Heart right ventricle (tissue), 16 donors: Measurements from ENCODE around the gene PIP5K1B. TPM values are rescaled to one million over a fixed set of nuclear protein-coding genes. Genes with fewer than 3 reads are reported as not detected.
A peak's percentile ranks its signal among the peaks of the same experiment; 100 is the strongest.

ENCODE experiments used
- ATAC-seq, 8 donors: fragments of 200-7000 bp; cut with Tn5 transposase; one replicate each; pipeline ENCODE4 v1.9.1; 2020; ENCODE audit warnings: mild to moderate bottlenecking in 8 of 8, moderate library complexity in 8 of 8, moderate number of reproducible peaks in 1 of 8
- DNase-seq, 2 donors: peaks; one replicate each; pipeline ENCODE4 v3.0.0-alpha.2; 2020
- H3K27ac ChIP-seq, 10 donors: fragments of 200-600 bp; sonication (generic) in 2 of 10; one replicate each; pipeline versions ENCODE4 v1.5.0 to v1.8.0; 2020 to 2022; ENCODE audit warnings: mild to moderate bottlenecking in 3 of 10
- H3K27me3 ChIP-seq, 7 donors: fragments of 200-600 bp; one replicate each; pipeline ENCODE4 v1.8.0; 2021 to 2022; ENCODE audit warnings: mild to moderate bottlenecking in 2 of 7
- H3K36me3 ChIP-seq, 9 donors: fragments of 200-600 bp; sonication (generic) in 1 of 9; one replicate each; pipeline versions ENCODE4 v1.5.0 to v1.8.0; 2020 to 2022; ENCODE audit warnings: mild to moderate bottlenecking in 2 of 9
- H3K4me1 ChIP-seq, 9 donors: fragments of 200-600 bp; sonication (generic) in 1 of 9; one replicate each; pipeline versions ENCODE4 v1.5.0 to v1.8.0; 2020 to 2022; ENCODE audit warnings: mild to moderate bottlenecking in 4 of 9
- H3K4me3 ChIP-seq, 10 donors: fragments of 200-600 bp; sonication (generic) in 2 of 10; one replicate each; pipeline versions ENCODE4 v1.5.0 to v1.8.0; 2020 to 2022; ENCODE audit warnings: mild to moderate bottlenecking in 7 of 10, moderate library complexity in 2 of 10
- H3K9me3 ChIP-seq, 11 donors: fragments of 200-600 bp in 10 of 11; sonication (generic) in 2 of 11; one replicate each; pipeline versions ENCODE4 v1.5.0 to v1.8.0; 2013 to 2022; ENCODE audit warnings: mild to moderate bottlenecking in 2 of 11, control low read depth in 1 of 11, moderate library complexity in 1 of 11
- WGBS, 2 donors: extraction: QIAGEN DNeasy Blood & Tissue Kit; methylation state at CpG; one replicate each; pipeline ENCODE4 v1.1.7; 2013; ENCODE audit warnings: inconsistent platforms in 1 of 2; 5-methylcytosine and 5-hydroxymethylcytosine counted together
- intact Hi-C, 10 donors: fragments of 100-400 bp; cut with DNase I; formaldehyde crosslinking; loops; one replicate each; pipeline versions ENCODE4 v1.11.1 to v1.14.2; 2022
- polyA plus RNA-seq, 2 donors: library from polyadenylated mRNA; stranded (reverse); fragments of 200-250 nt; gene quantifications; one replicate each; pipeline ENCODE4 v1.2.3, GENCODE V29; 2013
- total RNA-seq, 10 donors: library from RNA; stranded (reverse); fragmentation: NEBNext Ultra II Directional in 3 of 10; extraction: Animal tissue kit (Norgen Biotek cat#: 25700) in 3 of 10; gene quantifications; one replicate each; pipeline versions ENCODE4 v1.2.1 to v1.2.4, GENCODE V29; 2021 to 2023
- TF ChIP-seq, protein P1 (sequence below), 9 donors: fragments of 200-600 bp; sonication (generic) in 2 of 9; IDR thresholded peaks; one replicate each; pipeline versions ENCODE4 v1.5.0 to v1.8.0; 2021 to 2022; ENCODE audit warnings: antibody characterized with exemption in 9 of 9, mild to moderate bottlenecking in 5 of 9, moderate library complexity in 1 of 9
- donor health status: Arrhythmogenic right ventricular cardiomyopathy.
- donor health status: ischemic (EF 13 %, LVEDD 7.1; RV severe dilation, severe dysfunction).
- donor health status: healthy with polysubstance abuse.
- donor health status: DM: no; HTN: yes; CAD: no.
- donor health status: DM: no; HTN: no; CAD: no.
- donor health status: ischemic (EF 25% LVEDD 6.9; RV normal size, moderate dysfunction).
- donor health status: ischemic (EF 25% LVEDD 5.7; RV mildly dilated, moderate dysfunction).
- donor health status: healthy.
- donor health status: DM: yes; HTN: yes; CAD: no.
- donor health status: Ischemic cardiomyopathy.
- donor health status: ischemic (EF 35%, LVEDD 5.7; RV mildly dilated, moderate dysfunction).
- donor health status: nonischemic (EF 11% LVEDD 7.7; RV severe dilation, severe dysfunction).
- donor health status: DM: yes; HTN: yes; CAD: no.
- donor health status: PGD.
- donor health status: ischemic (EF 29% LVEDD 5.4; RV normal size, mild dysfunction).
- donor health status: nonischemic (EF 23%, LVEDD 6.1; RV moderate dilation, normal function).

PIP5K1B gene
- total and polyA plus RNA-seq, 12 donors = 5.6 to 90.8 (median 48.1) TPM

GRCh38 chr9:69035438-69036308 lies 330.6 kb downstream of the PIP5K1B start, which contains the start of gene FXN:
Gene FXN (plus strand): TSS chr9:69035752. CDS start chr9:69035783, 31 bp downstream.
- intact Hi-C loops = loop anchor here in 3 of 10 donors (1.0 to 10.0 kb wide), 4 partner anchors 157 to 509 kb away; no protein-coding TSS in a partner anchor
- H3K4me3 ChIP-seq = peak within 1 kb of the TSS; percentile 54 to 81 (median 72)
- TF ChIP-seq, protein P1, sequence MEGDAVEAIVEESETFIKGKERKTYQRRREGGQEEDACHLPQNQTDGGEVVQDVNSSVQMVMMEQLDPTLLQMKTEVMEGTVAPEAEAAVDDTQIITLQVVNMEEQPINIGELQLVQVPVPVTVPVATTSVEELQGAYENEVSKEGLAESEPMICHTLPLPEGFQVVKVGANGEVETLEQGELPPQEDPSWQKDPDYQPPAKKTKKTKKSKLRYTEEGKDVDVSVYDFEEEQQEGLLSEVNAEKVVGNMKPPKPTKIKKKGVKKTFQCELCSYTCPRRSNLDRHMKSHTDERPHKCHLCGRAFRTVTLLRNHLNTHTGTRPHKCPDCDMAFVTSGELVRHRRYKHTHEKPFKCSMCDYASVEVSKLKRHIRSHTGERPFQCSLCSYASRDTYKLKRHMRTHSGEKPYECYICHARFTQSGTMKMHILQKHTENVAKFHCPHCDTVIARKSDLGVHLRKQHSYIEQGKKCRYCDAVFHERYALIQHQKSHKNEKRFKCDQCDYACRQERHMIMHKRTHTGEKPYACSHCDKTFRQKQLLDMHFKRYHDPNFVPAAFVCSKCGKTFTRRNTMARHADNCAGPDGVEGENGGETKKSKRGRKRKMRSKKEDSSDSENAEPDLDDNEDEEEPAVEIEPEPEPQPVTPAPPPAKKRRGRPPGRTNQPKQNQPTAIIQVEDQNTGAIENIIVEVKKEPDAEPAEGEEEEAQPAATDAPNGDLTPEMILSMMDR (IDR thresholded peaks at IDR 0.05) = peak; percentile 98 to 100 (median 99)
- H3K27me3 ChIP-seq = no peaks in the 10 kb centered on the region
- peaks cover 0 to 22% (median 11%) of the 10 kb centered on the region in 9 donors for H3K4me1 ChIP-seq
- peak within 1 kb of the TSS; percentile 34 to 89 (median 86) for H3K27ac ChIP-seq
- no peaks in the 10 kb centered on the region for H3K36me3 ChIP-seq
- peak; percentile 91 to 97 (median 95) for ATAC-seq
- DNase-seq = peak; percentile 83 to 87
- no peaks in the 10 kb centered on the region for H3K9me3 ChIP-seq
- WGBS, 2 donors = 0 to 1% methylated on average over 72 to 75 of the region's 75 CpGs

- 4 to 5% methylated on average over 14 of the region's 14 CpGs for WGBS, 2 donors
- no peaks in the 10 kb centered on the region for H3K9me3 ChIP-seq
- H3K4me1 ChIP-seq = peaks cover 0 to 27% (median 13%) of the 10 kb centered on the region in 9 donors
- TF ChIP-seq, protein P1 (IDR thresholded peaks at IDR 0.05) = no peak
- H3K27me3 ChIP-seq = no peaks in the 10 kb centered on the region
- peak overlapping the region; percentile 34 to 89 (median 86) for H3K27ac ChIP-seq
- DNase-seq (no peak), ATAC-seq (peak in 6 of 8 donors; percentile 9 to 30 (median 22))
- intact Hi-C loops = loop anchor here in 3 of 10 donors (5.0 to 10.0 kb wide), 3 partner anchors 156 to 508 kb away; no protein-coding TSS in a partner anchor
- H3K36me3 ChIP-seq = no peaks in the 10 kb centered on the region
- peak overlapping the region; percentile 54 to 81 (median 72) for H3K4me3 ChIP-seq
Observed at GRCh38 chr9:69036309-69036708, 331.3 kb downstream of the PIP5K1B start.

- DNase-seq (no peak), ATAC-seq (peak in 1 of 8 donors; percentile 10)
- Histone ChIP-seq H3K36me3 (no peaks in the 10 kb centered on the region), H3K4me1 (peaks cover 0 to 31% (median 12%) of the 10 kb centered on the region in 9 donors), H3K27ac (peak overlapping the region in 9 of 10 donors; percentile 80 to 89 (median 87)), H3K9me3 (no peaks in the 10 kb centered on the region), H3K27me3 (no peaks in the 10 kb centered on the region), H3K4me3 (peak overlapping the region in 9 of 10 donors; percentile 54 to 78 (median 72))
- intact Hi-C loops = loop anchor here in 3 of 10 donors (5.0 to 10.0 kb wide), 3 partner anchors 156 to 508 kb away; no protein-coding TSS in a partner anchor
- TF ChIP-seq, protein P1 (IDR thresholded peaks at IDR 0.05) = no peak
- WGBS, 2 donors = 57 to 61% methylated on average over 10 of the region's 10 CpGs
Observed at GRCh38 chr9:69036799-69037198, 331.8 kb downstream of the PIP5K1B start.

DNA sequence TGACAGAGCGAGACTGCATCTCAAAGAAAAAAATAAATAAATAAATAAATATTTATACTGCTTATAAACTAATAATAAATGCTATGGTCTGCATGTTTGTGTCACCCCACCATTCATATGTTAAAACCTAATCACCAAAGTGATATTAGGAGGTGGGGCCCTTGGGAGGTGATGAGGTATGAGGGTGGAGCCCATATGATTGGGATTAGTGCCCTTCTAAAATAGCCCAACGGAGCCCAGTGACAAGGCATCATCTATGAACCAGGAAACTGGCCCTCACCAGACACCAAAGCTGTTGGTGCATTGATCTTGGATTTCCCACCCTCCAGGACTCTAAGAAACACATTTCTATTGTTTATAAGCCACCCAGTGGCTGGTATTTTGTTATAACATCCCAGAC lies 335.6 kb downstream of the PIP5K1B start:
- ATAC-seq (no peak), DNase-seq (no peak)
- Histone ChIP-seq H3K27me3 (no peaks in the 10 kb centered on the region), H3K27ac (no peak overlapping the region), H3K4me3 (no peak overlapping the region), H3K4me1 (peaks cover 5 to 43% (median 24%) of the 10 kb centered on the region in 9 donors), H3K36me3 (peaks cover 0 to 3% (median 0%) of the 10 kb centered on the region in 9 donors), H3K9me3 (no peaks in the 10 kb centered on the region)
- TF ChIP-seq, protein P1 (IDR thresholded peaks at IDR 0.05) = no peak
- intact Hi-C loops = loop anchor here in 1 of 10 donors (10.0 kb wide), 1 partner anchor 514 kb away; no protein-coding TSS in a partner anchor
- WGBS, 2 donors = 95 to 96% methylated on average over 2 of the region's 2 CpGs
